H9 (cell line): ENCODE measurements around the gene APLF. TPM values are rescaled to one million over a fixed set of nuclear protein-coding genes. Genes with fewer than 3 reads are reported as not detected.
"Not testable (repeated sequence)": the region's sequence is repeated elsewhere in the genome, so short reads cannot be mapped to it uniquely, and the experiment has no call there.

Experiments used
- DNase-seq: peaks from one replicate; pipeline ENCODE4 v3.0.0-alpha.2; 2017
- H2AFZ ChIP-seq: one replicate; pipeline ENCODE4 v1.6.1; 2013; ENCODE audit warnings: mild to moderate bottlenecking, low read length, control low read depth, moderate library complexity
- H2AK5ac ChIP-seq: 2 replicates; pipeline ENCODE4 v1.6.1; 2013; ENCODE audit warnings: low read length, control low read depth, mixed read lengths; ENCODE audit not compliant: insufficient read length
- H2BK120ac ChIP-seq: one replicate; pipeline ENCODE4 v1.6.1; 2013; ENCODE audit warnings: low read depth, mild to moderate bottlenecking, low read length, control low read depth, inconsistent platforms; ENCODE audit not compliant: poor library complexity, severe bottlenecking
- H2BK12ac ChIP-seq: 2 replicates; pipeline ENCODE4 v1.6.1; 2013; ENCODE audit warnings: low read length, control low read depth, mixed read lengths, low read depth; ENCODE audit not compliant: insufficient read length
- H2BK15ac ChIP-seq: 2 replicates; pipeline ENCODE4 v1.6.1; 2013; ENCODE audit warnings: low read depth, low read length, control low read depth
- H2BK20ac ChIP-seq: one replicate; pipeline ENCODE4 v1.6.1; 2013; ENCODE audit warnings: low read depth, mild to moderate bottlenecking, low read length, control low read depth, inconsistent platforms; ENCODE audit not compliant: poor library complexity, severe bottlenecking
- H2BK5ac ChIP-seq: 2 replicates; pipeline ENCODE4 v1.6.1; 2013; ENCODE audit warnings: low read length, control low read depth, mixed read lengths; ENCODE audit not compliant: insufficient read length
- H3K14ac ChIP-seq: 2 replicates; pipeline ENCODE4 v1.6.1; 2013; ENCODE audit warnings: low read length, control low read depth; ENCODE audit not compliant: insufficient read depth
- H3K18ac ChIP-seq: 2 replicates; pipeline ENCODE4 v1.6.1; 2013; ENCODE audit warnings: low read depth, mild to moderate bottlenecking, mixed read lengths, low read length, control low read depth; ENCODE audit not compliant: insufficient read length
- H3K23ac ChIP-seq: 2 replicates; pipeline ENCODE4 v1.6.1; 2013; ENCODE audit warnings: low read length, control low read depth, mixed read lengths, low read depth; ENCODE audit not compliant: insufficient read length
- H3K23me2 ChIP-seq: 2 replicates; pipeline ENCODE4 v1.6.1; 2013; ENCODE audit warnings: low read depth, mild to moderate bottlenecking, mixed read lengths, low read length, control low read depth; ENCODE audit not compliant: insufficient read length, poor library complexity, severe bottlenecking
- H3K27ac ChIP-seq: 2 replicates; pipeline ENCODE4 v1.5.1; 2013; ENCODE audit warnings: low read length, control low read depth, mixed read lengths, low read depth; ENCODE audit not compliant: insufficient read length
- H3K27me3 ChIP-seq: 2 replicates; pipeline ENCODE4 v1.6.1; 2013; ENCODE audit warnings: low read length, control low read depth, inconsistent platforms; ENCODE audit not compliant: insufficient read depth
- H3K4ac ChIP-seq: 2 replicates; pipeline ENCODE4 v1.6.1; 2013; ENCODE audit warnings: low read depth, mild to moderate bottlenecking, control low read depth, inconsistent platforms, low read length, moderate library complexity
- H3K4me1 ChIP-seq: 2 replicates; pipeline ENCODE4 v1.6.1; 2013; ENCODE audit warnings: low read length, control low read depth, inconsistent platforms; ENCODE audit not compliant: insufficient read depth
- H3K4me2 ChIP-seq: 2 replicates; pipeline ENCODE4 v1.6.1; 2013; ENCODE audit warnings: low read length, control low read depth, mixed read lengths; ENCODE audit not compliant: insufficient read length, insufficient read depth
- H3K56ac ChIP-seq: 2 replicates; pipeline ENCODE4 v1.6.1; 2013; ENCODE audit warnings: low read depth, mild to moderate bottlenecking, mixed read lengths, low read length, control low read depth; ENCODE audit not compliant: insufficient read length
- H3K79me1 ChIP-seq: 2 replicates; pipeline ENCODE4 v1.6.1; 2013; ENCODE audit warnings: low read depth, mild to moderate bottlenecking, moderate library complexity, low read length, control low read depth, inconsistent platforms; ENCODE audit not compliant: insufficient read depth, poor library complexity, severe bottlenecking
- H3K79me2 ChIP-seq: 2 replicates; pipeline ENCODE4 v1.6.1; 2013; ENCODE audit warnings: low read length, control low read depth, inconsistent platforms; ENCODE audit not compliant: insufficient read depth
- H3K9ac ChIP-seq: 2 replicates; pipeline ENCODE4 v1.6.1; 2013; ENCODE audit warnings: low read length, control low read depth, mixed read lengths; ENCODE audit not compliant: insufficient read length; ENCODE audit errors: extremely low read depth
- H3K9me3 ChIP-seq: one replicate; pipeline ENCODE4 v1.6.1; 2013; ENCODE audit warnings: low read depth, low read length, inconsistent platforms; ENCODE audit not compliant: control insufficient read depth
- H3T11ph ChIP-seq: one replicate; pipeline ENCODE4 v1.6.1; 2013; ENCODE audit warnings: mild to moderate bottlenecking, low read length, control low read depth, inconsistent platforms
- H4K20me1 ChIP-seq: one replicate; pipeline ENCODE4 v1.6.1; 2013; ENCODE audit not compliant: control insufficient read depth, insufficient read length, insufficient read depth
- H4K5ac ChIP-seq: 2 replicates; pipeline ENCODE4 v1.6.1; 2013; ENCODE audit warnings: low read depth, mild to moderate bottlenecking, mixed read lengths, low read length, control low read depth; ENCODE audit not compliant: insufficient read length
- H4K8ac ChIP-seq: replicated peaks from 2 replicates; pipeline ENCODE4 v1.6.1; 2013; ENCODE audit warnings: low read length, control low read depth, mixed read lengths, low read depth; ENCODE audit not compliant: insufficient read length
- H4K91ac ChIP-seq: 2 replicates; pipeline ENCODE4 v1.6.1; 2013; ENCODE audit warnings: low read depth, mild to moderate bottlenecking, moderate library complexity, mixed read lengths, low read length, control low read depth; ENCODE audit not compliant: insufficient read length
- H3K27ac Mint-ChIP-seq, 3 experiments: 2 replicates in 2 of 3; 3 replicates in 1 of 3; pipeline ENCODE4 v1.8.0; 2020 to 2021; ENCODE audit warnings: mixed read lengths in 3 of 3, mild to moderate bottlenecking in 1 of 3, moderate library complexity in 1 of 3
- H3K27me3 Mint-ChIP-seq: 2 replicates; pipeline ENCODE4 v1.8.0; 2021; ENCODE audit warnings: low read depth, mild to moderate bottlenecking, moderate library complexity, mixed read lengths
- H3K36me3 Mint-ChIP-seq, 3 experiments: 2 replicates in 2 of 3; 3 replicates in 1 of 3; pipeline ENCODE4 v1.8.0; 2020 to 2021; ENCODE audit warnings: low read depth in 3 of 3, mixed read lengths in 3 of 3; ENCODE audit not compliant: insufficient read depth in 1 of 3
- H3K4me1 Mint-ChIP-seq, 2 experiments: 2 replicates each; pipeline ENCODE4 v1.8.0; 2020; ENCODE audit warnings: mixed read lengths in 2 of 2
- H3K4me3 Mint-ChIP-seq, 2 experiments: 2 replicates in 1 of 2; 3 replicates in 1 of 2; pipeline ENCODE4 v1.8.0; 2020 to 2021; ENCODE audit warnings: mild to moderate bottlenecking in 2 of 2, mixed read lengths in 2 of 2, moderate library complexity in 1 of 2
- H3K9me3 Mint-ChIP-seq, 2 experiments: 2 replicates in 1 of 2; 3 replicates in 1 of 2; pipeline ENCODE4 v1.8.0; 2020; ENCODE audit warnings: mild to moderate bottlenecking in 2 of 2, mixed read lengths in 2 of 2, moderate library complexity in 1 of 2
- CTCF ChIP-seq: fragments of 200-600 bp; sonication (generic); conservative IDR thresholded peaks from 3 replicates; pipeline ENCODE4 v1.8.0; 2021; ENCODE audit warnings: antibody characterized with exemption, mild to moderate bottlenecking
- WGBS: extraction: QIAGEN DNeasy Blood & Tissue Kit; methylation state at CpG from one replicate; pipeline ENCODE4 v1.1.7; 2013; ENCODE audit warnings: missing lambda C conversion rate, low lambda C conversion rate, mixed read lengths; ENCODE audit not compliant: insufficient read length; ENCODE audit errors: extremely low coverage; 5-methylcytosine and 5-hydroxymethylcytosine counted together
- total RNA-seq: library from RNA; stranded (reverse); gene quantifications from 2 replicates; pipeline ENCODE4 v1.2.1, GENCODE V29; 2021

Gene APLF
- total RNA-seq, 1 experiment from 2014 or later, result 3.7 TPM

- DNase-seq, result no peak
- Histone ChIP-seq H3K18ac (no peak overlapping the region), H3K4ac (no peak overlapping the region), H3K79me2 (no peaks in the 10 kb centered on the region), H2AFZ (no peak overlapping the region), H2BK12ac (no peak overlapping the region), H3K23ac (no peak overlapping the region), H2BK120ac (no peak overlapping the region), H3K14ac (no peak overlapping the region), H4K5ac (no peak overlapping the region), H3K79me1 (no peaks in the 10 kb centered on the region), H3K9me3 (no peaks in the 10 kb centered on the region), H3T11ph (no peak overlapping the region), H3K27ac (no peak overlapping the region), H3K9ac (no peak overlapping the region), H3K23me2 (no peaks in the 10 kb centered on the region), H4K8ac (no peak overlapping the region), H3K27me3 (no peaks in the 10 kb centered on the region), H2AK5ac (no peak overlapping the region), H2BK20ac (no peak overlapping the region), H3K4me1 (no peaks in the 10 kb centered on the region), H4K91ac (no peak overlapping the region), H3K4me2 (no peak overlapping the region), H2BK15ac (no peak overlapping the region), H2BK5ac (no peak overlapping the region), H3K56ac (no peak overlapping the region), H4K20me1 (no peaks in the 10 kb centered on the region)
- Mint-ChIP-seq H3K27ac (no peak overlapping the region), H3K4me1 (peaks cover 4% of the 10 kb centered on the region in 2 experiments), H3K4me3 (no peak overlapping the region), H3K36me3 (no peaks in the 10 kb centered on the region), H3K27me3 (no peaks in the 10 kb centered on the region; the same call in 1 of the 2 replicates), H3K9me3 (no peaks in the 10 kb centered on the region)
- WGBS, result no CpG with 5 or more reads among the region's 2 CpGs
- TF ChIP-seq CTCF, result no peak; the same call in 2 of the 3 replicates
Observed at GRCh38 chr2:68441994-68442322, 25.4 kb upstream of the APLF start.

GRCh38 chr2:68446425-68446824 lies 21.0 kb upstream of the APLF start:
- H3K18ac ChIP-seq, H3K79me1 ChIP-seq, H3K56ac ChIP-seq, H3K4me1 Mint-ChIP-seq, H3K23me2 ChIP-seq, H3K27ac Mint-ChIP-seq, H4K20me1 ChIP-seq, H4K5ac ChIP-seq, H3T11ph ChIP-seq, H3K9ac ChIP-seq, H4K8ac ChIP-seq, H4K91ac ChIP-seq, H3K4me1 ChIP-seq, H2BK15ac ChIP-seq, H2AK5ac ChIP-seq, H2AFZ ChIP-seq, H3K14ac ChIP-seq, H3K36me3 Mint-ChIP-seq, H2BK5ac ChIP-seq, DNase-seq, H3K27me3 Mint-ChIP-seq, H3K23ac ChIP-seq, H2BK120ac ChIP-seq, H3K27me3 ChIP-seq, H3K27ac ChIP-seq, H3K79me2 ChIP-seq, H2BK20ac ChIP-seq, H3K4me2 ChIP-seq, H2BK12ac ChIP-seq, H3K9me3 ChIP-seq, H3K9me3 Mint-ChIP-seq, H3K4me3 Mint-ChIP-seq, H3K4ac ChIP-seq: not testable (repeated sequence)
- WGBS, result no CpG with 5 or more reads among the region's 3 CpGs
